LoVo (cell line): Measurements from ENCODE around the gene NCBP3.
"Not testable (repeated sequence)": the region's sequence is repeated elsewhere in the genome, so short reads cannot be mapped to it uniquely, and the experiment has no call there.

Source experiments
- DNase-seq: peaks from one replicate; pipeline ENCODE4 v3.0.0-alpha.2; 2016; ENCODE audit warnings: low spot score

NCBP3 gene

GRCh38 chr17:3810019-3810418, 36.0 kb downstream of the NCBP3 start:
- no peak for DNase-seq

GRCh38 chr17:3809135-3809534, 36.9 kb downstream of the NCBP3 start:
- no peak for DNase-seq

GRCh38 chr17:3808701-3809100, 37.3 kb downstream of the NCBP3 start:
- DNase-seq: no peak

GRCh38 chr17:3805581-3805980, 40.5 kb downstream of the NCBP3 start:
- DNase-seq: no peak

GRCh38 chr17:3804503-3804931, 41.5 kb downstream of the NCBP3 start:
- DNase-seq: no peak

- no peak for DNase-seq
Measured at GRCh38 chr17:3803308-3803640, 42.8 kb downstream of the NCBP3 start.

GRCh38 chr17:3802461-3803307, 43.4 kb downstream of the NCBP3 start:
- DNase-seq: no peak

- no peak for DNase-seq
Measured at GRCh38 chr17:3801792-3802191, 44.3 kb downstream of the NCBP3 start.

- DNase-seq: no peak
Measured at GRCh38 chr17:3801347-3801746, 44.7 kb downstream of the NCBP3 start.

- DNase-seq: no peak
Measured at GRCh38 chr17:3800362-3801271, 45.4 kb downstream of the NCBP3 start, which contains the start of gene ITGAE. Gene ITGAE (minus strand): TSS chr17:3801188. CDS start chr17:3801144, 44 bp downstream.

- no peak for DNase-seq
Measured at GRCh38 chr17:3799181-3799945, 46.7 kb downstream of the NCBP3 start.

- DNase-seq: no peak
Measured at GRCh38 chr17:3798273-3799180, 47.5 kb downstream of the NCBP3 start.

- no peak for DNase-seq
Measured at GRCh38 chr17:3796822-3797170, 49.2 kb downstream of the NCBP3 start.

GRCh38 chr17:3796110-3796821, 49.8 kb downstream of the NCBP3 start:
- DNase-seq: no peak

- DNase-seq: no peak
Measured at GRCh38 chr17:3795390-3796102, 50.5 kb downstream of the NCBP3 start.

GRCh38 chr17:3794557-3795389, 51.3 kb downstream of the NCBP3 start:
- no peak for DNase-seq

- DNase-seq: not testable (repeated sequence)
Measured at GRCh38 chr17:3794152-3794551, 51.9 kb downstream of the NCBP3 start.

- DNase-seq: not testable (repeated sequence)
Measured at GRCh38 chr17:3793258-3793657, 52.8 kb downstream of the NCBP3 start.

GRCh38 chr17:3792481-3792880, 53.6 kb downstream of the NCBP3 start:
- no peak for DNase-seq
